Right lobe of liver (tissue), 6 donors: ENCODE results near the gene C12orf42. TPM values are rescaled to one million over a fixed set of nuclear protein-coding genes. Genes with fewer than 3 reads are reported as not detected.

Experiments
- ATAC-seq, 4 donors: fragments of 200-7000 bp; cut with Tn5 transposase; one replicate each; pipeline ENCODE4 v1.9.1; 2020; ENCODE audit warnings: mild to moderate bottlenecking in 4 of 4, moderate library complexity in 4 of 4
- DNase-seq, 3 donors: peaks; one replicate each; pipeline ENCODE4 v3.0.0-alpha.2; 2020
- H3K27ac ChIP-seq, 3 donors: fragments of 200-600 bp; one replicate each; pipeline ENCODE4 v1.8.0; 2022
- H3K27me3 ChIP-seq, 2 donors: fragments of 200-600 bp; one replicate each; pipeline ENCODE4 v1.8.0; 2022
- H3K36me3 ChIP-seq, 4 donors: fragments of 200-600 bp; sonication (generic) in 1 of 4; one replicate each; pipeline versions ENCODE4 v1.5.1 to v1.8.0; 2017 to 2022; ENCODE audit warnings: control low read depth in 1 of 4
- H3K4me1 ChIP-seq, 4 donors: fragments of 200-600 bp; sonication (generic) in 1 of 4; one replicate each; pipeline versions ENCODE4 v1.5.1 to v1.8.0; 2017 to 2022; ENCODE audit warnings: control low read depth in 1 of 4
- H3K4me3 ChIP-seq, 3 donors: fragments of 200-600 bp; one replicate each; pipeline ENCODE4 v1.8.0; 2022
- H3K9me3 ChIP-seq, 4 donors: fragments of 200-600 bp; sonication (generic) in 1 of 4; one replicate each; pipeline versions ENCODE4 v1.5.1 to v1.8.0; 2017 to 2022; ENCODE audit warnings: control low read depth in 1 of 4
- POLR2A ChIP-seq: fragments of 450-650 bp; IDR thresholded peaks from one replicate; pipeline ENCODE4 v1.6.1; 2017; ENCODE audit warnings: antibody characterized with exemption, mild to moderate bottlenecking
- WGBS: methylation state at CpG from one replicate; pipeline ENCODE4 v1.1.6; 2018; ENCODE audit warnings: low coverage, low lambda C conversion rate; ENCODE audit not compliant: insufficient coverage; ENCODE audit errors: missing lambda C conversion rate; 5-methylcytosine and 5-hydroxymethylcytosine counted together
- intact Hi-C, 2 donors: fragments of 100-400 bp; cut with DNase I; formaldehyde crosslinking; loops; one replicate each; pipeline versions ENCODE4 v1.11.2 to v1.14.1; 2022
- total RNA-seq, 6 experiments: library from RNA; depleted of rRNA in 2 of 6; stranded (reverse); fragments of >200 nt in 2 of 6; fragmentation: NEBNext Ultra II Directional in 3 of 6; extraction: Animal tissue kit (Norgen Biotek cat#: 25700) in 3 of 6; gene quantifications; one replicate each; pipeline versions ENCODE4 v1.1.0 to v1.2.4, GENCODE V29; 2016 to 2023
- TF ChIP-seq, protein P1 (sequence below), 4 donors: fragments of 200-600 bp in 3 of 4; fragments of 450-650 bp in 1 of 4; IDR thresholded peaks; one replicate each; pipeline versions ENCODE4 v1.5.1 to v1.8.0; 2016 to 2022; ENCODE audit warnings: antibody characterized with exemption in 4 of 4, mild to moderate bottlenecking in 2 of 4
- donor health status: DM: no; HTN: yes; CAD: no.
- donor health status: DM: no; HTN: no; CAD: no.
- donor health status: DM: no; HTN: no; CAD: no.
- donor health status: DM: no; HTN: yes; CAD: no.
- donor health status: DM: no; HTN: yes; CAD: no.

C12orf42 gene
- total RNA-seq, 6 experiments from 2014 or later, result not detected

DNA sequence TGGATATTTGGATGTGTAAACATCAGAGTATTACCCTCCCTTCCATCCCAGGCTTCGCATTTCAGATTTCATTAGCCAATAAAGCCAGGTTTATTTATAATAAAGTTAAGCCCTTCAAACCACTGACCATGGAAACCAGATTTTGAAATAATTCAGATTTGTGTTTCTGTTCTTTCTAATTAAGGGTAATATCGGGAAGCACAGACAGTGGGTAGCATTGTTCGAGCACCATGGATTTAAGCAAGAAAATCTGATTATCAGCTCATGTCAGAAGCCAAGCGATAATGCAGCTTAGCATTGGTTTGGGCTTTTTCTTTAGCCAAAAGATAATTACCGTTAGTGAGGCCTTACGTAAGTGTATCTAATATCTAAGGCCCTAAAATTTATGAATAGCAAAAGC lies 116.1 kb downstream of the C12orf42 start:
- no peaks in the 10 kb centered on the region for H3K27me3 ChIP-seq
- H3K4me3 ChIP-seq, result no peak overlapping the region
- H3K36me3 ChIP-seq, result no peaks in the 10 kb centered on the region
- 74% methylated on average over 6 of the region's 6 CpGs for WGBS
- no peak for ATAC-seq
- no peaks in the 10 kb centered on the region for H3K9me3 ChIP-seq
- H3K4me1 ChIP-seq, result no peaks in the 10 kb centered on the region
- TF ChIP-seq, protein P1, sequence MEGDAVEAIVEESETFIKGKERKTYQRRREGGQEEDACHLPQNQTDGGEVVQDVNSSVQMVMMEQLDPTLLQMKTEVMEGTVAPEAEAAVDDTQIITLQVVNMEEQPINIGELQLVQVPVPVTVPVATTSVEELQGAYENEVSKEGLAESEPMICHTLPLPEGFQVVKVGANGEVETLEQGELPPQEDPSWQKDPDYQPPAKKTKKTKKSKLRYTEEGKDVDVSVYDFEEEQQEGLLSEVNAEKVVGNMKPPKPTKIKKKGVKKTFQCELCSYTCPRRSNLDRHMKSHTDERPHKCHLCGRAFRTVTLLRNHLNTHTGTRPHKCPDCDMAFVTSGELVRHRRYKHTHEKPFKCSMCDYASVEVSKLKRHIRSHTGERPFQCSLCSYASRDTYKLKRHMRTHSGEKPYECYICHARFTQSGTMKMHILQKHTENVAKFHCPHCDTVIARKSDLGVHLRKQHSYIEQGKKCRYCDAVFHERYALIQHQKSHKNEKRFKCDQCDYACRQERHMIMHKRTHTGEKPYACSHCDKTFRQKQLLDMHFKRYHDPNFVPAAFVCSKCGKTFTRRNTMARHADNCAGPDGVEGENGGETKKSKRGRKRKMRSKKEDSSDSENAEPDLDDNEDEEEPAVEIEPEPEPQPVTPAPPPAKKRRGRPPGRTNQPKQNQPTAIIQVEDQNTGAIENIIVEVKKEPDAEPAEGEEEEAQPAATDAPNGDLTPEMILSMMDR (IDR thresholded peaks at IDR 0.05), result no peak
- TF ChIP-seq POLR2A, result no peak
- DNase-seq, result no peak
- intact Hi-C loops, result no loop called here
- H3K27ac ChIP-seq, result no peak overlapping the region

DNA sequence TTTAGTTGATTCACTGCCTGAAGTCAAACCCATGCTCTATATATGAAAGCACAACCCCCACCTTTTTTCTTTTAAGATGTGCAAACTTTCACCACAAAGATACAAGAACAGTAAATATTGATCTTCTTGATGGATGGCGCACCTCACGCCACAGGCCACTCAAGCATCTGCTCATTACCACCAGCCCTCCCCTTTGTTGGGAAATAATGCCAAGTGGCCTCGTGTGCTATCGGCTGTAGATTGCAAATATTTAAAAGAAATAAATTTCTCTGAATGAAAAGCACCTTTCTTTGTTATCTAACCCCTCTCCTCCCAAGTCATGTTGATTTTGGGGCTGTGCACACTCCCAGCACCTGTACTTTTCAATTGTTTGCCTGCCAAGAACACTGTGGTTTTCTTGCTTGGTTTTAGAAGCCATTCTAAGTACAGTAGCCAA lies 122.7 kb downstream of the C12orf42 start:
- H3K27ac ChIP-seq, result no peak overlapping the region
- H3K4me3 ChIP-seq, result no peak overlapping the region
- no peaks in the 10 kb centered on the region for H3K27me3 ChIP-seq
- no peaks in the 10 kb centered on the region for H3K36me3 ChIP-seq
- WGBS, result 42% methylated on average over 4 of the region's 4 CpGs
- intact Hi-C loops, result no loop called here
- no peaks in the 10 kb centered on the region for H3K9me3 ChIP-seq
- TF ChIP-seq POLR2A, result no peak
- TF ChIP-seq, protein P1 (IDR thresholded peaks at IDR 0.05), result no peak
- no peaks in the 10 kb centered on the region for H3K4me1 ChIP-seq
- DNase-seq, result no peak
- no peak for ATAC-seq

DNA sequence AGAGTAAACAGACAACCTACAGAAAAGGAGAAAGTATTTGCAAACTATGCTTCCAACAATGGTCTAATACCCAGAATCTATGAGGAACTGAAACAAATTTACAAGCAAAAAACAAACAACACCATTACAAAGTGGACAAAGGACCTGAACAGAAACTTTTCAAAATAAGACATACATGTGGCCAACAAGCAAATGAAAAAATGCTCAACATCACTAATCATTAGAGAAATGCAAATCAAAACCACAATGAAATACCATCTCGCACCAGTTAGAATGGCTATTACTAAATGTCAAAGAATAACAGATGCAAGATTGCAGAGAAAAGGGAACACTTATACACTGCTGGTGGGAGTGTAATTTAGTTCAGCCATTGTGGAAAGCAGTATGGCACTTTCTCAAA lies 125.8 kb downstream of the C12orf42 start:
- Histone ChIP-seq H3K27ac (no peak overlapping the region), H3K4me1 (no peaks in the 10 kb centered on the region), H3K27me3 (no peaks in the 10 kb centered on the region), H3K36me3 (no peaks in the 10 kb centered on the region), H3K9me3 (no peaks in the 10 kb centered on the region), H3K4me3 (no peak overlapping the region)
- no peak for ATAC-seq
- intact Hi-C loops, result no loop called here
- no peak for TF ChIP-seq POLR2A
- TF ChIP-seq, protein P1 (IDR thresholded peaks at IDR 0.05), result no peak
- no peak for DNase-seq
- WGBS, result 87% methylated on average over 1 of the region's 1 CpG

DNA sequence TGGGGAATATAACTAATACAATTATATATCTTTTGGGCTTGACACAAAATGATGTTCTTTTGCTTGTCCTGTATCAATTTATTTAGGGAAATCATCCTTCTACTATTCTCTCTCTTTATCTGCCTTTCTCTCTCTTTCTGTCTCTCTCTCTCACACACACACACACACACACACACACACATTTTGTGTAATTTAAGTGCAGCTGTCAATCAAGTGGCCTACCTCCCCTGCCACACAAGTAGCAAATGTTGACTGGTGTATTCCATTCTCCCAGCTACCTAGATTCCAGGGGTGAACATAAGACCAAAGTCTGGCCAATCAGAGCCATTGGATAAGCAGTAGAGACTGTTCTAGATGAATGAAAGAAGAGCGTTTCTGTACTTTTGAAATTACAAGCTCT lies 127.6 kb downstream of the C12orf42 start:
- no peaks in the 10 kb centered on the region for H3K4me1 ChIP-seq
- no peaks in the 10 kb centered on the region for H3K9me3 ChIP-seq
- no peak overlapping the region for H3K27ac ChIP-seq
- intact Hi-C loops, result no loop called here
- ATAC-seq (no peak), DNase-seq (no peak)
- H3K4me3 ChIP-seq, result no peak overlapping the region
- 75% methylated on average over 1 of the region's 1 CpG for WGBS
- no peaks in the 10 kb centered on the region for H3K27me3 ChIP-seq
- H3K36me3 ChIP-seq, result no peaks in the 10 kb centered on the region
- no peak for TF ChIP-seq POLR2A
- TF ChIP-seq, protein P1 (IDR thresholded peaks at IDR 0.05), result no peak

DNA sequence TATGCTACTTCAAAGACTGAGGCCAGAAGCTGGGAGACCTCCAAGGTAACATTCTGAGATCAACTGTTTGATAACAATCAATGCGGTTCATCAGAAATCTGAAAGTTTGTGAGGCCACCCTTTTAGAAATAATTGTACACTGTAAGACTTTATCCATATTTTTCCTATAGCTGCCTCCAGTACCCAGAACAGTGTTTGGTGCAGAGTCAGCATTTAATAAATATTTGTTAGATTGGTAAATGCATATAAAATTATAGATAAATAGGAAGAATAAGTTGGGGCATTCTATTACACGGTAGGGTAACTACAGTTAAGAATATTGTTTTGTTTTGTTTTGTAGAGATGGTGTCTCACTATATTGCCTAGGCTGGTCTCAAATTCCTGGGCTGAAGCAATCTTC lies 141.4 kb downstream of the C12orf42 start:
- no peaks in the 10 kb centered on the region for H3K36me3 ChIP-seq
- WGBS, result 70% methylated on average over 2 of the region's 2 CpGs
- TF ChIP-seq, protein P1 (IDR thresholded peaks at IDR 0.05), result no peak
- no peak for TF ChIP-seq POLR2A
- no peaks in the 10 kb centered on the region for H3K9me3 ChIP-seq
- no peaks in the 10 kb centered on the region for H3K4me1 ChIP-seq
- intact Hi-C loops, result no loop called here
- DNase-seq, result no peak
- H3K27me3 ChIP-seq, result no peaks in the 10 kb centered on the region
- no peak overlapping the region for H3K4me3 ChIP-seq
- no peak for ATAC-seq
- no peak overlapping the region for H3K27ac ChIP-seq
